SK-N-SH (cell line): ENCODE data around the gene MAST4. TPM values are rescaled to one million over a fixed set of nuclear protein-coding genes. Genes with fewer than 3 reads are reported as not detected.

Experiments
- CTCF ChIA-PET: fragments of 300-600, 350-600 bp; formaldehyde crosslinking; extraction: SDS; loops from one replicate; lab custom pipeline; 2021; lab: Yijun Ruan, JAX
- POLR2A ChIA-PET: fragments of 350-600 bp; sonication (Branson Sonifier 250); formaldehyde crosslinking; extraction: SDS; loops from one replicate; lab custom pipeline; 2020; ENCODE audit warnings: antibody characterized with exemption, inconsistent platforms; lab: Yijun Ruan, JAX
- DNase-seq: peaks from one replicate; pipeline ENCODE4 v3.0.0; 2012
- H2AFZ ChIP-seq: fragments of 200-600 bp; sonication (generic); 2 replicates; pipeline ENCODE4 v1.8.1; 2016; ENCODE audit warnings: antibody characterized with exemption, mild to moderate bottlenecking, low read depth
- H3F3A ChIP-seq: fragments of 200-600 bp; sonication (generic); replicated peaks from 2 replicates; pipeline ENCODE3; 2016; ENCODE audit warnings: antibody characterized with exemption, mild to moderate bottlenecking; ENCODE audit not compliant: insufficient read depth
- H3K27ac ChIP-seq, 2 experiments: fragments of 200-500 bp in 1 of 2; fragments of 200-600 bp in 1 of 2; sonication (Bioruptor generic) in 1 of 2; sonication (generic), shearing (Covaris generic) in 1 of 2; 2 replicates each; pipeline versions ENCODE4 v1.5.1 to v1.6.1; 2014 to 2016; ENCODE audit warnings: low read depth in 2 of 2, inconsistent platforms in 1 of 2, low read length in 1 of 2, mild to moderate bottlenecking in 1 of 2, mixed read lengths in 1 of 2
- H3K27me3 ChIP-seq: fragments of 200-600 bp; sonication (generic), shearing (Covaris generic); 2 replicates; pipeline ENCODE4 v1.6.1; 2016; ENCODE audit warnings: mixed run types; ENCODE audit not compliant: insufficient read depth
- H3K36me3 ChIP-seq, 2 experiments: fragments of 200-500 bp in 1 of 2; fragments of 200-600 bp in 1 of 2; sonication (Bioruptor generic) in 1 of 2; sonication (generic) in 1 of 2; replicated peaks in 1 of 2; 2 replicates each; pipeline versions ENCODE3 to v1.5.1; 2014 to 2016; ENCODE audit warnings: low read length in 1 of 2, mild to moderate bottlenecking in 1 of 2; ENCODE audit not compliant: insufficient read depth in 2 of 2, control insufficient read depth in 1 of 2
- H3K4me1 ChIP-seq, 2 experiments: fragments of 200-500 bp in 1 of 2; fragments of 200-600 bp in 1 of 2; sonication (Bioruptor generic) in 1 of 2; sonication (generic), shearing (Covaris generic) in 1 of 2; 2 replicates each; pipeline versions ENCODE4 v1.5.1 to v1.6.1; 2014 to 2016; ENCODE audit warnings: low read depth in 1 of 2, low read length in 1 of 2, mixed run types in 1 of 2; ENCODE audit not compliant: insufficient read depth in 2 of 2, control insufficient read depth in 1 of 2
- H3K4me2 ChIP-seq: fragments of 200-600 bp; sonication (generic), shearing (Covaris generic); 2 replicates; pipeline ENCODE4 v1.6.1; 2017; ENCODE audit warnings: mixed run types
- H3K4me3 ChIP-seq, 2 experiments: fragments of 200-500 bp in 1 of 2; fragments of 200-600 bp in 1 of 2; sonication (Bioruptor generic) in 1 of 2; sonication (generic), shearing (Covaris generic) in 1 of 2; 2 replicates each; pipeline versions ENCODE4 v1.5.1 to v1.8.1; 2014 to 2016; ENCODE audit warnings: low read depth in 2 of 2, inconsistent platforms in 1 of 2, low read length in 1 of 2, mild to moderate bottlenecking in 1 of 2, mixed read lengths in 1 of 2, moderate library complexity in 1 of 2
- H3K79me2 ChIP-seq: fragments of 200-600 bp; sonication (generic); 2 replicates; pipeline ENCODE4 v1.8.1; 2017; ENCODE audit warnings: mild to moderate bottlenecking; ENCODE audit not compliant: insufficient read depth
- H3K9ac ChIP-seq: fragments of 200-600 bp; sonication (generic); 2 replicates; pipeline ENCODE4 v1.6.1; 2017; ENCODE audit warnings: mixed run types
- H3K9me2 ChIP-seq: fragments of 200-600 bp; sonication (generic); 2 replicates; pipeline ENCODE4 v1.6.1; 2017; ENCODE audit warnings: mixed run types
- H3K9me3 ChIP-seq: fragments of 200-600 bp; sonication (generic); 2 replicates; pipeline ENCODE4 v1.6.1; 2017; ENCODE audit warnings: mixed run types, mild to moderate bottlenecking, moderate library complexity
- H4K20me1 ChIP-seq: fragments of 200-600 bp; sonication (generic); 2 replicates; pipeline ENCODE4 v1.6.1; 2017; ENCODE audit warnings: mild to moderate bottlenecking, mixed run types; ENCODE audit not compliant: insufficient read depth
- CHD2 ChIP-seq: fragments of 150-350 bp; IDR thresholded peaks from 2 replicates; pipeline ENCODE4 v1.6.1; 2018; ENCODE audit warnings: low read length; ENCODE audit not compliant: partially characterized antibody
- CTCF ChIP-seq: fragments of 200-600 bp; sonication (generic); IDR thresholded peaks from 2 replicates; pipeline ENCODE4 v1.6.1; 2017; ENCODE audit warnings: antibody characterized with exemption, mild to moderate bottlenecking, moderate library complexity
- FOSL2 ChIP-seq: IDR thresholded peaks from 2 replicates; pipeline ENCODE4 v1.4.0; 2012; ENCODE audit warnings: low read depth, mild to moderate bottlenecking, moderate library complexity, borderline replicate concordance
- FOXM1 ChIP-seq: IDR thresholded peaks from 2 replicates; pipeline ENCODE4 v1.4.0; 2012; ENCODE audit warnings: low read depth, mild to moderate bottlenecking
- GABPA ChIP-seq: IDR thresholded peaks from 2 replicates; pipeline ENCODE4 v1.4.0; 2012; ENCODE audit warnings: low read depth, mild to moderate bottlenecking
- GATA2 ChIP-seq: sonication (generic); formaldehyde crosslinking; IDR thresholded peaks from 2 replicates; pipeline ENCODE4 v1.5.0; 2020; ENCODE audit warnings: mild to moderate bottlenecking, missing genetic modification reagents
- JUND ChIP-seq: IDR thresholded peaks from 2 replicates; pipeline ENCODE4 v1.4.0; 2012
- MAX ChIP-seq: IDR thresholded peaks from 2 replicates; pipeline ENCODE4 v1.4.0; 2012; ENCODE audit warnings: low read depth
- MXI1 ChIP-seq: IDR thresholded peaks from 2 replicates; pipeline ENCODE4 v1.6.1; 2012; ENCODE audit warnings: mild to moderate bottlenecking, low read depth, low read length, improper control_type of control experiment
- NFIC ChIP-seq: IDR thresholded peaks from 2 replicates; pipeline ENCODE4 v1.4.0; 2012; ENCODE audit warnings: borderline replicate concordance
- NRF1 ChIP-seq: IDR thresholded peaks from 2 replicates; pipeline ENCODE4 v1.6.1; 2012; ENCODE audit warnings: low read depth, mild to moderate bottlenecking, low read length
- PBX3 ChIP-seq: IDR thresholded peaks from 2 replicates; pipeline ENCODE4; 2012
- POLR2AphosphoS5 ChIP-seq: IDR thresholded peaks from 2 replicates; pipeline ENCODE4 v1.6.1; 2012; ENCODE audit warnings: low read depth, low read length
- RCOR1 ChIP-seq: fragments of 150-350 bp; IDR thresholded peaks from 2 replicates; pipeline ENCODE4 v1.6.1; 2017; ENCODE audit warnings: antibody characterized with exemption, low read length
- RXRA ChIP-seq: IDR thresholded peaks from 2 replicates; pipeline ENCODE4 v1.4.0; 2012; ENCODE audit warnings: low read depth, mild to moderate bottlenecking, borderline replicate concordance
- SIN3A ChIP-seq: IDR thresholded peaks from 2 replicates; pipeline ENCODE4 v1.6.1; 2012; ENCODE audit warnings: low read depth, mild to moderate bottlenecking, low read length, moderate library complexity, borderline replicate concordance
- SMC3 ChIP-seq: IDR thresholded peaks from 2 replicates; pipeline ENCODE4 v1.6.1; 2012; ENCODE audit warnings: low read depth, low read length, improper control_type of control experiment
- TCF12 ChIP-seq: IDR thresholded peaks from 2 replicates; pipeline ENCODE4 v1.4.0; 2012
- USF1 ChIP-seq: IDR thresholded peaks from 2 replicates; pipeline ENCODE4 v1.4.0; 2012; ENCODE audit warnings: low read depth, borderline replicate concordance
- YY1 ChIP-seq: IDR thresholded peaks from 2 replicates; pipeline ENCODE4 v1.4.0; 2012; ENCODE audit warnings: low read depth, mild to moderate bottlenecking
- ZBTB33 ChIP-seq: IDR thresholded peaks from 2 replicates; pipeline ENCODE4 v1.4.0; 2012; ENCODE audit warnings: low read depth, borderline replicate concordance
- WGBS: methylation state at CpG from one replicate; pipeline ENCODE4 v1.1.6; 2017; ENCODE audit warnings: low lambda C conversion rate; 5-methylcytosine and 5-hydroxymethylcytosine counted together
- polyA plus RNA-seq, 3 experiments: library from polyadenylated mRNA; depleted of rRNA; stranded (reverse); fragments of >200 nt; gene quantifications; 2 replicates each; pipeline ENCODE4 v1.2.3, GENCODE V29; 2012

Gene MAST4
- polyA plus RNA-seq, 1 of the 3 experiments (the other 2 are of a cell fraction), result 2.2 TPM

GRCh38 chr5:66874004-66874403 is 277.8 kb downstream of the MAST4 start:
- WGBS, result 62% methylated on average over 3 of the region's 3 CpGs
- H4K20me1 ChIP-seq, result no peaks in the 10 kb centered on the region
- no peaks in the 10 kb centered on the region for H3K9me2 ChIP-seq
- H3F3A ChIP-seq, result no peaks in the 10 kb centered on the region
- no peak overlapping the region for H3K4me3 ChIP-seq
- no peaks in the 10 kb centered on the region for H3K36me3 ChIP-seq
- TF ChIP-seq GABPA, result no peak
- TF ChIP-seq SIN3A, result no peak
- TF ChIP-seq ZBTB33, result no peak
- no peak overlapping the region for H3K27ac ChIP-seq
- H2AFZ ChIP-seq, result no peak overlapping the region
- no peak for DNase-seq
- H3K79me2 ChIP-seq, result no peaks in the 10 kb centered on the region
- ChIA-PET POLR2A (no interaction called here), CTCF (interaction anchor here (0.7 to 1.7 kb wide), 4 partner anchors 51 to 114 kb away, joined by 3 to 5 read pairs (median 4); no protein-coding TSS in a partner anchor)
- no peak overlapping the region for H3K4me2 ChIP-seq
- no peaks in the 10 kb centered on the region; the same call in 1 of the 2 replicates for H3K27me3 ChIP-seq
- H3K9me3 ChIP-seq, result no peaks in the 10 kb centered on the region
- no peak overlapping the region for H3K9ac ChIP-seq
- H3K4me1 ChIP-seq, result no peaks in the 10 kb centered on the region

GRCh38 chr5:66875315-66875714 is 279.1 kb downstream of the MAST4 start:
- H3K27me3 ChIP-seq, result no peaks in the 10 kb centered on the region
- no peak overlapping the region for H3K27ac ChIP-seq
- H3K9ac ChIP-seq, result no peak overlapping the region
- H4K20me1 ChIP-seq, result no peaks in the 10 kb centered on the region
- H3K79me2 ChIP-seq, result no peaks in the 10 kb centered on the region
- TF ChIP-seq CHD2 (no peak), MAX (no peak), FOXM1 (no peak), SMC3 (no peak), FOSL2 (no peak), MXI1 (no peak), GATA2 (CRISPR knock-in tag) (no peak), YY1 (no peak), TCF12 (no peak), RXRA (no peak), POLR2AphosphoS5 (no peak), NFIC (no peak), NRF1 (no peak), RCOR1 (no peak), JUND (no peak), PBX3 (no peak), CTCF (no peak), USF1 (no peak)
- H3K36me3 ChIP-seq, result no peaks in the 10 kb centered on the region
- H3K4me3 ChIP-seq, result no peak overlapping the region; a peak in 1 of 4 replicates
- POLR2A ChIA-PET, result no interaction called here
- CTCF ChIA-PET, result interaction anchor here (1.7 kb wide), 1 partner anchor 60 kb away, joined by 5 read pairs; no protein-coding TSS in a partner anchor
- H3K9me3 ChIP-seq, result no peaks in the 10 kb centered on the region
- no peak for DNase-seq
- H3K4me1 ChIP-seq, result no peaks in the 10 kb centered on the region
- no peak overlapping the region for H3K4me2 ChIP-seq
- no peak overlapping the region for H2AFZ ChIP-seq
- no peaks in the 10 kb centered on the region for H3K9me2 ChIP-seq
- H3F3A ChIP-seq, result no peaks in the 10 kb centered on the region
